GM12891 (cell line): ENCODE data around the gene TMEM121B.

Experiments
- DNase-seq: peaks from one replicate; pipeline ENCODE4 v3.0.0; 2011; ENCODE audit warnings: low spot score; ENCODE audit not compliant: insufficient read length
- FAIRE-seq: peaks from 2 replicates; lab custom pipeline; 2011; peaks lifted over from hg19 to GRCh38; lab: Jason Lieb, UNC
- PAX5 ChIP-seq: IDR thresholded peaks from 2 replicates; pipeline ENCODE4 v1.6.1; 2011; ENCODE audit warnings: low read length, moderate library complexity, mild to moderate bottlenecking; ENCODE audit not compliant: insufficient read depth, severe bottlenecking
- POLR2A ChIP-seq: IDR thresholded peaks from 2 replicates; pipeline ENCODE4 v1.6.1; 2011; ENCODE audit warnings: low read depth, low read length, control low read depth
- POLR2AphosphoS5 ChIP-seq: IDR thresholded peaks from 2 replicates; pipeline ENCODE4 v1.6.1; 2011; ENCODE audit warnings: low read depth, low read length, control low read depth
- POU2F2 ChIP-seq: IDR thresholded peaks from 2 replicates; pipeline ENCODE4 v1.6.1; 2011; ENCODE audit warnings: low read depth, mild to moderate bottlenecking, control low read depth, low read length, moderate library complexity
- SPI1 ChIP-seq: IDR thresholded peaks from 2 replicates; pipeline ENCODE4 v1.6.1; 2011; ENCODE audit warnings: low read depth, low read length, control low read depth
- TAF1 ChIP-seq: IDR thresholded peaks from 2 replicates; pipeline ENCODE4 v1.6.1; 2011; ENCODE audit warnings: low read depth, low read length, control low read depth

Gene TMEM121B

GRCh38 chr22:17097701-17098100 is 23.5 kb downstream of the TMEM121B start:
- FAIRE-seq (no peak), DNase-seq (no peak)
- TF ChIP-seq SPI1 (no peak), POLR2AphosphoS5 (no peak), PAX5 (no peak), POU2F2 (no peak), POLR2A (no peak), TAF1 (no peak)

GRCh38 chr22:17097062-17097461 is 24.1 kb downstream of the TMEM121B start:
- DNase-seq (no peak), FAIRE-seq (no peak)
- TF ChIP-seq TAF1, result no peak
- TF ChIP-seq SPI1, result no peak
- no peak for TF ChIP-seq POLR2A
- no peak for TF ChIP-seq POU2F2
- no peak for TF ChIP-seq PAX5
- TF ChIP-seq POLR2AphosphoS5, result no peak

GRCh38 chr22:17096071-17096470 is 25.1 kb downstream of the TMEM121B start:
- TF ChIP-seq PAX5, result no peak
- no peak for TF ChIP-seq TAF1
- TF ChIP-seq POU2F2, result no peak
- TF ChIP-seq POLR2A, result no peak
- no peak for TF ChIP-seq POLR2AphosphoS5
- TF ChIP-seq SPI1, result no peak
- DNase-seq (no peak), FAIRE-seq (no peak)

GRCh38 chr22:17095538-17095937 is 25.6 kb downstream of the TMEM121B start:
- TF ChIP-seq SPI1 (no peak), PAX5 (no peak), POU2F2 (no peak), POLR2A (no peak), POLR2AphosphoS5 (no peak), TAF1 (no peak)
- FAIRE-seq (no peak), DNase-seq (no peak)

GRCh38 chr22:17093081-17093480 is 28.1 kb downstream of the TMEM121B start:
- FAIRE-seq (no peak), DNase-seq (no peak)
- no peak for TF ChIP-seq TAF1
- no peak for TF ChIP-seq PAX5
- TF ChIP-seq POLR2AphosphoS5, result no peak
- TF ChIP-seq POLR2A, result no peak
- TF ChIP-seq SPI1, result no peak
- TF ChIP-seq POU2F2, result no peak

GRCh38 chr22:17091851-17092250 is 29.3 kb downstream of the TMEM121B start:
- FAIRE-seq, result no peak
- no peak for TF ChIP-seq PAX5
- TF ChIP-seq POLR2AphosphoS5, result no peak
- no peak for TF ChIP-seq TAF1
- TF ChIP-seq SPI1, result no peak
- no peak for TF ChIP-seq POU2F2
- TF ChIP-seq POLR2A, result no peak
- DNase-seq, result no peak

- no peak for FAIRE-seq
- TF ChIP-seq PAX5 (no peak), TAF1 (no peak)
- DNase-seq, result no peak
These were observed 30.6 kb downstream of the TMEM121B start for GRCh38 chr22:17090550-17090949.

- TF ChIP-seq POLR2AphosphoS5 (no peak), SPI1 (no peak), TAF1 (no peak), POU2F2 (no peak), PAX5 (no peak), POLR2A (no peak)
- DNase-seq (no peak), FAIRE-seq (peak; percentile 88)
These were observed 33.5 kb downstream of the TMEM121B start for GRCh38 chr22:17087498-17088131.

GRCh38 chr22:17086788-17087497 is 34.2 kb downstream of the TMEM121B start:
- DNase-seq, result no peak
- no peak for FAIRE-seq
- TF ChIP-seq TAF1 (no peak), PAX5 (no peak), SPI1 (no peak), POLR2A (no peak), POLR2AphosphoS5 (no peak), POU2F2 (no peak)

- no peak for FAIRE-seq
- TF ChIP-seq PAX5 (no peak), POU2F2 (no peak), POLR2A (no peak), TAF1 (no peak), POLR2AphosphoS5 (no peak), SPI1 (no peak)
- DNase-seq, result no peak
These were observed 34.9 kb downstream of the TMEM121B start for GRCh38 chr22:17086296-17086695.
